A673 (cell line): ENCODE data around the gene SART3. TPM values are rescaled to one million over a fixed set of nuclear protein-coding genes. Genes with fewer than 3 reads are reported as not detected.

ENCODE experiments used
- BruUV-seq: library from RNA; stranded (reverse); fragments of 400-500 nt; replicated peaks from 2 replicates; lab custom pipeline; 2021; lab: Mats Ljungman, UMichigan
- CTCF ChIA-PET: fragments of 300-600 bp; sonication (Branson Sonifier 250); formaldehyde crosslinking; loops from one replicate; lab custom pipeline; 2022; ENCODE audit warnings: antibody characterized with exemption; lab: Charles Lee
- POLR2A ChIA-PET: fragments of 300-600 bp; sonication (Branson Sonifier 250); formaldehyde crosslinking; loops from one replicate; lab custom pipeline; 2022; ENCODE audit warnings: antibody characterized with exemption; ENCODE audit not compliant: low non-redundant PET; lab: Charles Lee
- DNase-seq: peaks from one replicate; pipeline ENCODE4 v3.0.0-alpha.2; 2015; ENCODE audit warnings: low spot score
- H3K27ac ChIP-seq: fragments of 200-600 bp; sonication (generic); 2 replicates; pipeline ENCODE4 v1.5.1; 2016; ENCODE audit warnings: mixed run types, low read depth, mild to moderate bottlenecking, mixed read lengths, antibody characterized with exemption, low read length; ENCODE audit not compliant: poor library complexity, severe bottlenecking
- H3K27me3 ChIP-seq: fragments of 200-600 bp; sonication (generic); replicated peaks from 2 replicates; pipeline ENCODE4 v1.6.1; 2017; ENCODE audit warnings: mixed run types, low read depth, mild to moderate bottlenecking, mixed read lengths, antibody characterized with exemption, low read length; ENCODE audit not compliant: insufficient read depth, poor library complexity
- H3K36me3 ChIP-seq: fragments of 200-600 bp; sonication (generic); 2 replicates; pipeline ENCODE4 v1.6.1; 2016; ENCODE audit warnings: mixed run types, mild to moderate bottlenecking, mixed read lengths, antibody characterized with exemption, low read length; ENCODE audit not compliant: insufficient read depth, poor library complexity, severe bottlenecking
- H3K4me1 ChIP-seq: fragments of 200-600 bp; sonication (generic); 2 replicates; pipeline ENCODE4 v1.6.1; 2017; ENCODE audit warnings: mixed run types, mild to moderate bottlenecking, mixed read lengths, antibody characterized with exemption, low read length; ENCODE audit not compliant: insufficient read depth, poor library complexity, severe bottlenecking
- H3K4me3 ChIP-seq: fragments of 200-600 bp; sonication (generic); 2 replicates; pipeline ENCODE4 v1.5.1; 2016; ENCODE audit warnings: low read depth, mixed run types, mild to moderate bottlenecking, mixed read lengths, low read length; ENCODE audit not compliant: poor library complexity, severe bottlenecking
- H3K9me3 ChIP-seq: fragments of 200-600 bp; sonication (generic); 2 replicates; pipeline ENCODE4 v1.6.1; 2016; ENCODE audit warnings: mixed run types, low read depth, mild to moderate bottlenecking, mixed read lengths, antibody characterized with exemption, low read length; ENCODE audit not compliant: poor library complexity, severe bottlenecking
- CTCF ChIP-seq: fragments of 300-800, 200-600 bp; sonication (generic); conservative IDR thresholded peaks from 2 replicates; pipeline ENCODE4 v1.5.1; 2017; ENCODE audit warnings: low read depth, mild to moderate bottlenecking, antibody characterized with exemption, low read length, moderate library complexity, mixed read lengths
- EZH2 ChIP-seq: fragments of 200-600 bp; sonication (generic); IDR thresholded peaks from 2 replicates; pipeline ENCODE4 v1.6.1; 2017; ENCODE audit warnings: borderline replicate concordance, low read depth, mild to moderate bottlenecking, mixed read lengths, antibody characterized with exemption, low read length; ENCODE audit not compliant: poor library complexity, severe bottlenecking
- intact Hi-C: fragments of 100-400 bp; cut with micrococcal nuclease; formaldehyde crosslinking; loops from one replicate; pipeline ENCODE4 v1.10.0; 2022; ENCODE audit not compliant: unreplicated experiment
- total RNA-seq: library from RNA; stranded (reverse); gene quantifications from 2 replicates; pipeline ENCODE4 v1.2.3, GENCODE V29; 2021

Gene SART3
- total RNA-seq, 1 experiment from 2014 or later, result 99.3 TPM

- ChIA-PET CTCF (no interaction called here), POLR2A (no interaction called here)
- H3K4me3 ChIP-seq, result no peak overlapping the region
- no peaks in the 10 kb centered on the region for H3K27me3 ChIP-seq
- peak; percentile 44 for DNase-seq
- BruUV-seq, result no TSS peak
- no peaks in the 10 kb centered on the region for H3K9me3 ChIP-seq
- intact Hi-C loops, result no loop called here
- H3K4me1 ChIP-seq, result peaks cover 7% of the 10 kb centered on the region
- H3K27ac ChIP-seq, result no peak overlapping the region
- TF ChIP-seq EZH2 (no peak), CTCF (no peak)
- no peaks in the 10 kb centered on the region for H3K36me3 ChIP-seq
Observed at GRCh38 chr12:108609537-108610335, 48.8 kb upstream of the SART3 start.

- no peak for DNase-seq
- intact Hi-C loops, result no loop called here
- Histone ChIP-seq H3K4me1 (peaks cover 7% of the 10 kb centered on the region), H3K27me3 (no peaks in the 10 kb centered on the region), H3K9me3 (no peaks in the 10 kb centered on the region), H3K36me3 (no peaks in the 10 kb centered on the region), H3K4me3 (no peak overlapping the region), H3K27ac (no peak overlapping the region)
- TF ChIP-seq CTCF (no peak), EZH2 (no peak)
- ChIA-PET POLR2A (no interaction called here), CTCF (no interaction called here)
- BruUV-seq, result no TSS peak
Observed at GRCh38 chr12:108608616-108609015, 47.6 kb upstream of the SART3 start.

DNA sequence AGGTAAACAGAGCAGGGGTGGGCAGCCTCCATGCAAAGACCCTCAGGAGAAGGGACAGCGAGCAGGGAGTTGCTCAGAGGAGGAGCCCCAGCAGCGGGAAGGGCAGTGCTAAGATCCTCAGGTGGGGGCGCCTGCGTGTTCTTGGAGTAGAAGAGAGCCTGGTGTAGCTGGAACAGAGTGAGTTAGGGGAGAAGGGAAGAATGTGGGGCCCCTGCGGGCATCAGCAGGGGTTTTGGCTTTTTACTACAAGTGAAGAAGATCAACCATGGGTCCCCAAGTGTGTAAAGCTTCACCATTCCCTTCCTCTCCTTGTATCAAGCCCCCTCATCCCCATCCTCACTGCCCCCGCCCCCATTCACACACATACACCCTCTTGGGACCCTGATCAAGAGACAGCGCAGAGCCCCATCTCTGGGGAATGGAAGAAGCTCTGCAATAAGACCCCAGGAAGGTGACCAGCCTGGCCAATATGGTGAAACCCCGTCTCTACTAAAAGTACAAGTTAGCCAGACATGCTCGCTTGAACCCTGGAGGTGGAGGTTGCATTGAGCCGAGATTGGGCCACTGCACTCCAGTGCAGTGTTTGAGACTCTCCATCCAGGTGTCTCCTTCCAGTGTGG lies 47.1 kb upstream of the SART3 start:
- no peaks in the 10 kb centered on the region for H3K9me3 ChIP-seq
- H3K4me3 ChIP-seq, result no peak overlapping the region
- peaks cover 7% of the 10 kb centered on the region for H3K4me1 ChIP-seq
- H3K36me3 ChIP-seq, result no peaks in the 10 kb centered on the region
- no peak overlapping the region for H3K27ac ChIP-seq
- ChIA-PET CTCF (no interaction called here), POLR2A (no interaction called here)
- DNase-seq, result no peak
- no TSS peak for BruUV-seq
- intact Hi-C loops, result no loop called here
- H3K27me3 ChIP-seq, result no peaks in the 10 kb centered on the region
- TF ChIP-seq EZH2 (no peak), CTCF (no peak)
